ENCODE results near the gene HIC1.

Gene HIC1

GRCh38 chr17:2064147-2064489 lies 9.2 kb downstream of the HIC1 start:
- H3K79me2 ChIP-seq (ENCODE audit: control insufficient read depth, insufficient read depth, low read length, poor library complexity): peaks cover 9% of the 10 kb centered on the region
- no peak overlapping the region for H2BK5ac ChIP-seq (ENCODE audit: low read depth, low read length, poor library complexity)
- peak overlapping the region; percentile 12 for H2BK12ac ChIP-seq (ENCODE audit: low read length)
- no peak overlapping the region for H3K4ac ChIP-seq (ENCODE audit: low read depth, low read length)
- H3K14ac ChIP-seq (ENCODE audit: low read length): no peak overlapping the region
- H4K91ac ChIP-seq (ENCODE audit: low read depth, low read length): no peak overlapping the region
- peaks cover 54 to 61% of the 10 kb centered on the region in 2 experiments for H3K4me1 ChIP-seq (ENCODE audit: control insufficient read depth in 1 of 2, insufficient read depth in 2 of 2, low read length in 2 of 2)
- H3K18ac ChIP-seq (ENCODE audit: low read length): no peak overlapping the region
- DNase-seq: no peak
- no peak overlapping the region for H3K4me2 ChIP-seq (ENCODE audit: low read length)
- no peak overlapping the region for H3K27ac ChIP-seq (ENCODE audit: low read depth, low read length)
- H4K12ac ChIP-seq (ENCODE audit: low read depth, low read length): no peak overlapping the region
- H3K9ac ChIP-seq (ENCODE audit: low read length): no peak overlapping the region
- H4K8ac ChIP-seq (ENCODE audit: low read depth, low read length): no peak overlapping the region
- H2AFZ ChIP-seq (ENCODE audit: insufficient read depth, low read length, poor library complexity): no peak overlapping the region
- WGBS (ENCODE audit: extremely low coverage, insufficient coverage, insufficient read length): no CpG with 5 or more reads among the region's 5 CpGs
- H2AK5ac ChIP-seq (ENCODE audit: low read length): no peak overlapping the region
- no peak overlapping the region for H2BK120ac ChIP-seq (ENCODE audit: insufficient read depth, low read length, poor library complexity)
- no peak overlapping the region for H3K4me3 ChIP-seq (ENCODE audit: low read depth, low read length)
- H3K23ac ChIP-seq (ENCODE audit: low read length): no peak overlapping the region
- peaks cover 22 to 23% of the 10 kb centered on the region in 2 experiments for H3K36me3 ChIP-seq (ENCODE audit: control insufficient read depth in 1 of 2, insufficient read depth in 2 of 2, low read length in 2 of 2)
- no peaks in the 10 kb centered on the region for H3K9me3 ChIP-seq (ENCODE audit: insufficient read depth, low read depth, low read length)
- peaks cover 8% of the 10 kb centered on the region for H3K27me3 ChIP-seq (ENCODE audit: insufficient read depth, low read length)
- peaks cover 30% of the 10 kb centered on the region for H3K79me1 ChIP-seq (ENCODE audit: low read length)

GRCh38 chr17:2064520-2064971 lies 9.6 kb downstream of the HIC1 start:
- Histone ChIP-seq H2AK5ac (ENCODE audit: low read length) (peak overlapping the region; percentile 11), H2BK120ac (ENCODE audit: insufficient read depth, low read length, poor library complexity) (peak overlapping the region; percentile 6), H4K12ac (ENCODE audit: low read depth, low read length) (no peak overlapping the region), H4K91ac (ENCODE audit: low read depth, low read length) (peak overlapping the region; percentile 60), H3K79me1 (ENCODE audit: low read length) (peaks cover 30% of the 10 kb centered on the region), H3K14ac (ENCODE audit: low read length) (peak overlapping the region; percentile 1), H3K9me3 (ENCODE audit: insufficient read depth, low read depth, low read length) (no peaks in the 10 kb centered on the region), H3K18ac (ENCODE audit: low read length) (no peak overlapping the region), H3K27ac (ENCODE audit: low read depth, low read length) (no peak overlapping the region), H2BK5ac (ENCODE audit: low read depth, low read length, poor library complexity) (no peak overlapping the region), H3K4me2 (ENCODE audit: low read length) (no peak overlapping the region), H3K4me3 (ENCODE audit: low read depth, low read length) (no peak overlapping the region), H3K9ac (ENCODE audit: low read length) (no peak overlapping the region), H3K4ac (ENCODE audit: low read depth, low read length) (no peak overlapping the region), H3K27me3 (ENCODE audit: insufficient read depth, low read length) (peaks cover 6% of the 10 kb centered on the region), H2BK12ac (ENCODE audit: low read length) (peak overlapping the region; percentile 16), H3K36me3 (ENCODE audit: control insufficient read depth in 1 of 2, insufficient read depth in 2 of 2, low read length in 2 of 2) (peaks cover 22% of the 10 kb centered on the region in 2 experiments), H2AFZ (ENCODE audit: insufficient read depth, low read length, poor library complexity) (no peak overlapping the region), H3K23ac (ENCODE audit: low read length) (no peak overlapping the region), H3K79me2 (ENCODE audit: control insufficient read depth, insufficient read depth, low read length, poor library complexity) (peaks cover 9% of the 10 kb centered on the region), H4K8ac (ENCODE audit: low read depth, low read length) (no peak overlapping the region), H3K4me1 (ENCODE audit: control insufficient read depth in 1 of 2, insufficient read depth in 2 of 2, low read length in 2 of 2) (peaks cover 54 to 61% of the 10 kb centered on the region in 2 experiments)
- no CpG with 5 or more reads among the region's 6 CpGs for WGBS (ENCODE audit: extremely low coverage, insufficient coverage, insufficient read length)
- DNase-seq: no peak

- Histone ChIP-seq H2BK120ac (ENCODE audit: insufficient read depth, low read length, poor library complexity) (peak overlapping the region; percentile 16), H3K36me3 (ENCODE audit: control insufficient read depth in 1 of 2, insufficient read depth in 2 of 2, low read length in 2 of 2) (peaks cover 22% of the 10 kb centered on the region in 2 experiments), H2AFZ (ENCODE audit: insufficient read depth, low read length, poor library complexity) (no peak overlapping the region), H3K23ac (ENCODE audit: low read length) (no peak overlapping the region), H3K9me3 (ENCODE audit: insufficient read depth, low read depth, low read length) (no peaks in the 10 kb centered on the region), H4K8ac (ENCODE audit: low read depth, low read length) (peak overlapping the region; percentile 14), H3K14ac (ENCODE audit: low read length) (peak overlapping the region; percentile 13), H3K27ac (ENCODE audit: low read depth, low read length) (peak overlapping the region; percentile 16), H3K4me3 (ENCODE audit: low read depth, low read length) (no peak overlapping the region), H2BK5ac (ENCODE audit: low read depth, low read length, poor library complexity) (no peak overlapping the region), H3K4me1 (ENCODE audit: control insufficient read depth in 1 of 2, insufficient read depth in 2 of 2, low read length in 2 of 2) (peaks cover 54 to 61% of the 10 kb centered on the region in 2 experiments), H3K27me3 (ENCODE audit: insufficient read depth, low read length) (no peaks in the 10 kb centered on the region), H4K12ac (ENCODE audit: low read depth, low read length) (no peak overlapping the region), H4K91ac (ENCODE audit: low read depth, low read length) (peak overlapping the region; percentile 60), H3K4me2 (ENCODE audit: low read length) (no peak overlapping the region), H3K4ac (ENCODE audit: low read depth, low read length) (no peak overlapping the region), H2AK5ac (ENCODE audit: low read length) (peak overlapping the region; percentile 50), H3K18ac (ENCODE audit: low read length) (no peak overlapping the region), H2BK12ac (ENCODE audit: low read length) (peak overlapping the region; percentile 16), H3K79me1 (ENCODE audit: low read length) (peaks cover 30% of the 10 kb centered on the region), H3K9ac (ENCODE audit: low read length) (no peak overlapping the region), H3K79me2 (ENCODE audit: control insufficient read depth, insufficient read depth, low read length, poor library complexity) (peaks cover 9% of the 10 kb centered on the region)
- no CpG with 5 or more reads among the region's 24 CpGs for WGBS (ENCODE audit: extremely low coverage, insufficient coverage, insufficient read length)
- DNase-seq: peak; percentile 32 to 43
Observed at GRCh38 chr17:2064980-2065785, 10.3 kb downstream of the HIC1 start.

DNA sequence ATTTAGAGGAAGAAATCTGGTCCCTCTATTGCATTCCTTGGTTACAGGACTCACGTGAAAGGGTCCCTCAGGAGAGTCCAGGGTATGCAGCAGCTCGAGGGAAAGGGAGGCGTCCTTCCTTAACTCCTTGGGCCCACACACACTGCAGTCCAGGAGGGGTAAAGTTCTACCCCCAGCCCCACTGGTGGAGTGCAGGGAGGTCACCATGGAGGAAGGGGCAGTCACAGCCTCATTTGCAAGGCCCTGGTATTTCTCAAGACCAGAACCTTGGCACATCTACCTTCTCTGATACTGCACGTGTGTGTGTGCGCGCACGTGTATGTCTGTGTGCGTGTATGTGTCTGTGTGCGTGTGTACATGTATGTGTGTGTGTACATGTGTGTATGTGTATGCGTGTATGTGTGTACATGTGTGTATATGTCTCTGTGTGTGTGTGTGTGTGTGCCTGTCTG lies 11.1 kb downstream of the HIC1 start:
- peak overlapping the region; percentile 10 for H4K8ac ChIP-seq (ENCODE audit: low read depth, low read length)
- WGBS (ENCODE audit: extremely low coverage, insufficient coverage, insufficient read length): no CpG with 5 or more reads among the region's 10 CpGs
- H3K79me2 ChIP-seq (ENCODE audit: control insufficient read depth, insufficient read depth, low read length, poor library complexity): peaks cover 9% of the 10 kb centered on the region
- H3K23ac ChIP-seq (ENCODE audit: low read length): no peak overlapping the region
- no peak for DNase-seq
- peaks cover 30% of the 10 kb centered on the region for H3K79me1 ChIP-seq (ENCODE audit: low read length)
- peaks cover 18 to 21% of the 10 kb centered on the region in 2 experiments for H3K36me3 ChIP-seq (ENCODE audit: control insufficient read depth in 1 of 2, insufficient read depth in 2 of 2, low read length in 2 of 2)
- H2BK120ac ChIP-seq (ENCODE audit: insufficient read depth, low read length, poor library complexity): peak overlapping the region; percentile 12
- H3K4me1 ChIP-seq (ENCODE audit: control insufficient read depth in 1 of 2, insufficient read depth in 2 of 2, low read length in 2 of 2): peaks cover 56 to 61% of the 10 kb centered on the region in 2 experiments
- H3K4me3 ChIP-seq (ENCODE audit: low read depth, low read length): no peak overlapping the region
- no peaks in the 10 kb centered on the region for H3K27me3 ChIP-seq (ENCODE audit: insufficient read depth, low read length)
- peak overlapping the region; percentile 20 for H2BK12ac ChIP-seq (ENCODE audit: low read length)
- H3K4ac ChIP-seq (ENCODE audit: low read depth, low read length): no peak overlapping the region
- peak overlapping the region; percentile 24 for H2AK5ac ChIP-seq (ENCODE audit: low read length)
- H3K9ac ChIP-seq (ENCODE audit: low read length): no peak overlapping the region
- peak overlapping the region; percentile 74 for H3K27ac ChIP-seq (ENCODE audit: low read depth, low read length)
- peak overlapping the region; percentile 24 for H2BK5ac ChIP-seq (ENCODE audit: low read depth, low read length, poor library complexity)
- peak overlapping the region; percentile 24 for H3K4me2 ChIP-seq (ENCODE audit: low read length)
- peak overlapping the region; percentile 12 for H3K14ac ChIP-seq (ENCODE audit: low read length)
- no peaks in the 10 kb centered on the region for H3K9me3 ChIP-seq (ENCODE audit: insufficient read depth, low read depth, low read length)
- H3K18ac ChIP-seq (ENCODE audit: low read length): peak overlapping the region; percentile 40
- H4K12ac ChIP-seq (ENCODE audit: low read depth, low read length): no peak overlapping the region
- peak overlapping the region; percentile 60 for H4K91ac ChIP-seq (ENCODE audit: low read depth, low read length)
- no peak overlapping the region for H2AFZ ChIP-seq (ENCODE audit: insufficient read depth, low read length, poor library complexity)

All from trophoblast cell (in vitro differentiated cells and primary cell).